NCI-H1417 (cell line): ENCODE measurements around the gene ALG1.

Experiments
- DNase-seq, 3 experiments: peaks; one replicate each; lab custom pipeline; 2025; lab: John Stamatoyannopoulos, UW

The ALG1 gene

GRCh38 chr16:5045499-5046115 lies 26.0 kb upstream of the ALG1 start:
- DNase-seq = no peak

- no peak for DNase-seq
Measured at GRCh38 chr16:5046914-5047313, 24.7 kb upstream of the ALG1 start.

- no peak for DNase-seq
Measured at GRCh38 chr16:5054876-5055865, 16.5 kb upstream of the ALG1 start.

- peak in 1 of 3 experiments; percentile 3 for DNase-seq
Measured at GRCh38 chr16:5056352-5056751, 15.3 kb upstream of the ALG1 start.

GRCh38 chr16:5058476-5058875 lies 13.2 kb upstream of the ALG1 start:
- DNase-seq = no peak

GRCh38 chr16:5059386-5060072 lies 12.1 kb upstream of the ALG1 start:
- no peak for DNase-seq

GRCh38 chr16:5060073-5060641 lies 11.5 kb upstream of the ALG1 start:
- no peak for DNase-seq

- DNase-seq = no peak
Measured at GRCh38 chr16:5062051-5062450, 9.6 kb upstream of the ALG1 start.

- peak in 1 of 3 experiments; percentile 6 for DNase-seq
Measured at GRCh38 chr16:5062790-5063765, 8.6 kb upstream of the ALG1 start.

GRCh38 chr16:5064915-5065314 lies 6.7 kb upstream of the ALG1 start:
- peak; percentile 18 to 67 (median 64) for DNase-seq

- no peak for DNase-seq
Measured at GRCh38 chr16:5065326-5065725, 6.3 kb upstream of the ALG1 start.

GRCh38 chr16:5065813-5066212 lies 5.8 kb upstream of the ALG1 start, which contains the start of gene C16orf89:
Gene C16orf89 (minus strand): TSS chr16:5065956. CDS start chr16:5065908, 48 bp downstream.
- no peak for DNase-seq

- DNase-seq = no peak
Measured at GRCh38 chr16:5066511-5066910, 5.1 kb upstream of the ALG1 start.

GRCh38 chr16:5069048-5069447 lies 2.6 kb upstream of the ALG1 start:
- DNase-seq = no peak

GRCh38 chr16:5069854-5070253 lies 1.8 kb upstream of the ALG1 start:
- no peak for DNase-seq

- DNase-seq = no peak
Measured at GRCh38 chr16:5070431-5071186, 1.0 kb upstream of the ALG1 start.

- no peak for DNase-seq
Measured at GRCh38 chr16:5071341-5071680, 332 bp upstream of the ALG1 start.

- no peak for DNase-seq
Measured at GRCh38 chr16:5072334-5073278, 963 bp downstream of the ALG1 start.

GRCh38 chr16:5073279-5073629 lies 1.6 kb downstream of the ALG1 start:
- no peak for DNase-seq
